HCT116 (cell line): ENCODE measurements around the gene FBXL13. TPM values are rescaled to one million over a fixed set of nuclear protein-coding genes. Genes with fewer than 3 reads are reported as not detected.

Source experiments
- ATAC-seq: fragments of 200-7000 bp; cut with Tn5 transposase; 2 replicates; pipeline ENCODE4 v1.9.1; 2020; ENCODE audit warnings: mild to moderate bottlenecking, moderate library complexity
- BruUV-seq: library from RNA; stranded (reverse); fragments of 400-500 nt; replicated peaks from 2 replicates; lab custom pipeline; 2021; lab: Mats Ljungman, UMichigan
- CTCF ChIA-PET: fragments of 300-600 bp; sonication (Branson Sonifier 250); formaldehyde crosslinking; loops from one replicate; lab custom pipeline; 2021; ENCODE audit warnings: antibody characterized with exemption; lab: Charles Lee
- POLR2A ChIA-PET: fragments of 300-600, 350-600 bp; sonication (Branson Sonifier 250); formaldehyde crosslinking; loops from one replicate; lab custom pipeline; 2021; ENCODE audit warnings: antibody characterized with exemption; lab: Charles Lee
- RAD21 ChIA-PET, 2 experiments: fragments of 300-600 bp; sonication (Branson Sonifier 250); formaldehyde crosslinking; loops; one replicate each; lab custom pipeline; 2023; ENCODE audit warnings: low total read pairs in 2 of 2; ENCODE audit not compliant: uncharacterized antibody in 2 of 2, unreplicated experiment in 2 of 2, low non-redundant PET in 1 of 2; lab: Charles Lee
- DNase-seq: peaks from one replicate; pipeline ENCODE4 v3.0.0-alpha.2; 2010; ENCODE audit warnings: low read depth, low spot score
- H2AFZ ChIP-seq: fragments of 200-600 bp; shearing (Covaris generic), sonication (generic); 2 replicates; pipeline ENCODE4 v1.6.1; 2017; ENCODE audit warnings: low read depth, mixed run types, mixed read lengths, antibody characterized with exemption, low read length; ENCODE audit not compliant: poor library complexity, severe bottlenecking
- H3K27ac ChIP-seq: 2 replicates; pipeline ENCODE4 v1.5.1; 2012; ENCODE audit warnings: low read depth, low read length
- H3K27me3 ChIP-seq: fragments of 200-600 bp; sonication (generic); 2 replicates; pipeline ENCODE4 v1.6.1; 2016; ENCODE audit warnings: mixed run types, low read length, mixed read lengths; ENCODE audit not compliant: insufficient read depth
- H3K36me3 ChIP-seq, 2 experiments: fragments of 200-500 bp in 1 of 2; fragments of 200-600 bp in 1 of 2; sonication (Bioruptor generic) in 1 of 2; sonication (generic) in 1 of 2; 2 replicates each; pipeline versions ENCODE4 v1.5.1 to v1.6.1; 2014 to 2016; ENCODE audit warnings: low read length in 2 of 2, inconsistent platforms in 1 of 2, mixed read lengths in 1 of 2, mixed run types in 1 of 2; ENCODE audit not compliant: insufficient read depth in 2 of 2, control insufficient read depth in 1 of 2
- H3K4me1 ChIP-seq, 2 experiments: fragments of 200-600 bp in 1 of 2; sonication (generic) in 1 of 2; 2 replicates each; pipeline versions ENCODE4 v1.5.1 to v1.6.1; 2012 to 2017; ENCODE audit warnings: low read length in 2 of 2, inconsistent platforms in 1 of 2, mild to moderate bottlenecking in 1 of 2, mixed read lengths in 1 of 2, mixed run types in 1 of 2, moderate library complexity in 1 of 2; ENCODE audit not compliant: insufficient read depth in 2 of 2, control insufficient read depth in 1 of 2
- H3K4me2 ChIP-seq: fragments of 200-600 bp; sonication (generic); 2 replicates; pipeline ENCODE4 v1.6.1; 2017; ENCODE audit warnings: mixed run types, low read length, mixed read lengths
- H3K4me3 ChIP-seq, 2 experiments: fragments of 200-600 bp in 1 of 2; sonication (generic) in 1 of 2; replicated peaks in 1 of 2; 2 replicates each; pipeline ENCODE4 v1.5.1; 2011 to 2016; ENCODE audit warnings: low read length in 2 of 2, control low read depth in 1 of 2, low read depth in 1 of 2, mild to moderate bottlenecking in 1 of 2, mixed read lengths in 1 of 2, mixed run types in 1 of 2
- H3K79me2 ChIP-seq: fragments of 200-600 bp; sonication (generic); 2 replicates; pipeline ENCODE4 v1.6.1; 2017; ENCODE audit warnings: mild to moderate bottlenecking, mixed run types, low read length, moderate library complexity, mixed read lengths; ENCODE audit not compliant: insufficient read depth
- H3K9ac ChIP-seq: fragments of 200-600 bp; sonication (generic); 2 replicates; pipeline ENCODE4 v1.6.1; 2016; ENCODE audit warnings: low read length, mixed read lengths
- H3K9me2 ChIP-seq: fragments of 200-600 bp; sonication (generic), shearing (Covaris generic); 2 replicates; pipeline ENCODE4 v1.6.1; 2017; ENCODE audit warnings: mixed run types, mild to moderate bottlenecking, moderate library complexity; ENCODE audit not compliant: insufficient read depth
- H3K9me3 ChIP-seq, 2 experiments: fragments of 200-500 bp in 1 of 2; fragments of 200-600 bp in 1 of 2; sonication (Bioruptor generic) in 1 of 2; sonication (generic) in 1 of 2; 2 replicates each; pipeline ENCODE4 v1.6.1; 2014 to 2017; ENCODE audit warnings: low read length in 2 of 2, mixed read lengths in 2 of 2, inconsistent platforms in 1 of 2, low read depth in 1 of 2, mild to moderate bottlenecking in 1 of 2, mixed run types in 1 of 2, moderate library complexity in 1 of 2; ENCODE audit not compliant: control insufficient read depth in 1 of 2, insufficient read depth in 1 of 2
- H4K20me1 ChIP-seq: fragments of 200-600 bp; sonication (generic), shearing (Covaris generic); 2 replicates; pipeline ENCODE4 v1.6.1; 2017; ENCODE audit warnings: mixed run types, mild to moderate bottlenecking, moderate library complexity; ENCODE audit not compliant: insufficient read depth
- EGR1 ChIP-seq: IDR thresholded peaks from 2 replicates; pipeline ENCODE4 v1.6.1; 2012; ENCODE audit warnings: low read depth
- EZH2 ChIP-seq: fragments of 200-600 bp; sonication (generic); IDR thresholded peaks from 2 replicates; pipeline ENCODE4 v1.6.1; 2017; ENCODE audit warnings: antibody characterized with exemption, mixed run types
- EZH2phosphoT487 ChIP-seq: fragments of 200-600 bp; IDR thresholded peaks from 2 replicates; pipeline ENCODE4 v1.6.1; 2018; ENCODE audit warnings: antibody characterized with exemption, borderline replicate concordance
- FOSL1 ChIP-seq: IDR thresholded peaks from 2 replicates; pipeline ENCODE4 v1.6.1; 2012; ENCODE audit warnings: low read depth
- JUND ChIP-seq: IDR thresholded peaks from 2 replicates; pipeline ENCODE4 v1.6.1; 2012
- POLR2A ChIP-seq: IDR thresholded peaks from 2 replicates; pipeline ENCODE4 v1.7.0; 2011; ENCODE audit warnings: borderline replicate concordance; ENCODE audit not compliant: insufficient read depth, insufficient read length; ENCODE audit errors: extremely low read depth
- RAD21 ChIP-seq: IDR thresholded peaks from 2 replicates; pipeline ENCODE4 v1.6.1; 2012; ENCODE audit warnings: low read depth, mild to moderate bottlenecking
- SIN3A ChIP-seq: IDR thresholded peaks from 2 replicates; pipeline ENCODE4 v1.6.1; 2012; ENCODE audit warnings: low read depth
- TCF7L2 ChIP-seq: IDR thresholded peaks from 2 replicates; pipeline ENCODE4 v1.7.0; 2011; ENCODE audit warnings: borderline replicate concordance, inconsistent platforms; ENCODE audit not compliant: insufficient read depth, insufficient read length; ENCODE audit errors: extremely low read depth
- ZFX ChIP-seq: fragments of 450-650 bp; IDR thresholded peaks from 2 replicates; pipeline ENCODE4 v1.6.1; 2017
- ZNF274 ChIP-seq: fragments of 200-500 bp; sonication (Bioruptor generic); IDR thresholded peaks from 2 replicates; pipeline ENCODE4 v1.6.1; 2014; ENCODE audit warnings: mild to moderate bottlenecking, low read depth, low read length, inconsistent platforms
- intact Hi-C: fragments of 100-400 bp; cut with micrococcal nuclease; formaldehyde crosslinking; loops from 2 replicates; pipeline ENCODE4 v1.10.0; 2022
- total RNA-seq: library from RNA; stranded (reverse); gene quantifications from one replicate; pipeline ENCODE4 v1.2.1, GENCODE V29; 2021; ENCODE audit not compliant: unreplicated experiment
- TF ChIP-seq, protein P1 (sequence below): IDR thresholded peaks from 2 replicates; pipeline ENCODE4 v1.6.1; 2011; ENCODE audit warnings: mild to moderate bottlenecking, low read length, moderate library complexity; ENCODE audit not compliant: insufficient replicate concordance; ENCODE audit errors: extremely low read depth
- TF ChIP-seq, protein P2 (sequence below), 3 experiments: fragments of 200-600 bp in 1 of 3; sonication (generic) in 1 of 3; IDR thresholded peaks in 2 of 3; conservative IDR thresholded peaks in 1 of 3; 2 replicates each; pipeline ENCODE4 v1.5.1; 2012 to 2017; ENCODE audit warnings: low read depth in 2 of 3, low read length in 2 of 3, antibody characterized with exemption in 1 of 3, borderline replicate concordance in 1 of 3, control low read depth in 1 of 3, mild to moderate bottlenecking in 1 of 3, mixed read lengths in 1 of 3, mixed run types in 1 of 3, moderate library complexity in 1 of 3; ENCODE audit not compliant: insufficient read depth in 1 of 3
- TF ChIP-seq, protein P3 (sequence below): IDR thresholded peaks from 2 replicates; pipeline ENCODE4 v1.6.1; 2012

Gene FBXL13
- total RNA-seq, 1 experiment from 2014 or later: 1.0 TPM

DNA sequence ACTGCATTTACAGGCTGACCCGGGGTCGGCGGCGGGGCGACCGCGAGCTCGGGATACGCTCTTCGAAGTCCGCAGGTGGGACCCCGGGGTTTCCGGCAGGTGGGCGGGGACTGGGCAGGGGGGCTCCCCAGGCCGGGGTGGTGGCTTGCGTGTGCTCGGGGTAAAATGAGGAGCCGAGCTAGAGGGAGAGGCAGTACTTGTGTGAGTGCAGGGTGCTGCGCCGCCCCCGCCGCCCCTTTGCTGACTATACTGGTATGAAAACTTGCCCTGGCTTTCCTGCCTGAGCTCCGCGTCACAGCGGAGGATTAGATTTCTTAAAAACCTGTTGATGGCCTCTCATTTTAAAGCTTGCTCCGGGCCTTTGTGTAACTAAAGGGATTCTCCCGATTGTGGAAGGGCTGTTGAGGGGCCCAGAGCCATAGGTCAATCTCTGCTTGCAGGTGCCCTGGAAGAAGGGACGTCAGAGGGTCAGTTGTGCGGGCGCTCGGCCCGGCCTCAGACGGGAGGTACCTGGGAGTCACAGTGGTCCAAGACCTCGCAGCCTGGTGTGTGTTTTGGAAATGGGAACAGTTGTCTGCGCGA, 832 bp upstream of the FBXL13 start:
- H3K79me2 ChIP-seq: peaks cover 48% of the 10 kb centered on the region
- no peak for DNase-seq
- H3K4me2 ChIP-seq: peak overlapping the region; percentile 81
- H3K27ac ChIP-seq: peak overlapping the region; percentile 91
- peak; percentile 40 for ATAC-seq
- H4K20me1 ChIP-seq: no peaks in the 10 kb centered on the region
- H2AFZ ChIP-seq: no peak overlapping the region
- CTCF ChIA-PET: interaction anchor here (0.9 to 3.0 kb wide), 6 partner anchors 9 to 331 kb away, joined by 3 to 18 read pairs (median 6); partner anchors contain the start of gene FAM185A
- peaks cover 3 to 14% of the 10 kb centered on the region in 2 experiments; a peak in 2 of 4 replicates for H3K4me1 ChIP-seq
- POLR2A ChIA-PET: interaction anchor here (0.8 to 1.5 kb wide), 3 partner anchors 14 to 327 kb away, joined by 4 to 7 read pairs (median 4); partner anchors contain the start of genes FAM185A and NAPEPLD
- TF ChIP-seq ZFX (peak; percentile 75), EZH2 (no peak), EGR1 (peak; percentile 62; the same call in 1 of the 2 replicates)
- no peaks in the 10 kb centered on the region for H3K27me3 ChIP-seq
- no peaks in the 10 kb centered on the region for H3K9me2 ChIP-seq
- H3K4me3 ChIP-seq: peak overlapping the region; percentile 76 to 86
- no peaks in the 10 kb centered on the region for H3K36me3 ChIP-seq
- RAD21 ChIA-PET: interaction anchor here in 1 of 2 experiments (1.0 kb wide), 1 partner anchor 13 kb away, joined by 17 read pairs; no protein-coding TSS in a partner anchor
- intact Hi-C loops: loop anchor here (10.0 kb wide), 1 partner anchor 329 kb away; no protein-coding TSS in a partner anchor
- H3K9me3 ChIP-seq: no peaks in the 10 kb centered on the region
- BruUV-seq: no TSS peak
- peak overlapping the region; percentile 83 for H3K9ac ChIP-seq

DNA sequence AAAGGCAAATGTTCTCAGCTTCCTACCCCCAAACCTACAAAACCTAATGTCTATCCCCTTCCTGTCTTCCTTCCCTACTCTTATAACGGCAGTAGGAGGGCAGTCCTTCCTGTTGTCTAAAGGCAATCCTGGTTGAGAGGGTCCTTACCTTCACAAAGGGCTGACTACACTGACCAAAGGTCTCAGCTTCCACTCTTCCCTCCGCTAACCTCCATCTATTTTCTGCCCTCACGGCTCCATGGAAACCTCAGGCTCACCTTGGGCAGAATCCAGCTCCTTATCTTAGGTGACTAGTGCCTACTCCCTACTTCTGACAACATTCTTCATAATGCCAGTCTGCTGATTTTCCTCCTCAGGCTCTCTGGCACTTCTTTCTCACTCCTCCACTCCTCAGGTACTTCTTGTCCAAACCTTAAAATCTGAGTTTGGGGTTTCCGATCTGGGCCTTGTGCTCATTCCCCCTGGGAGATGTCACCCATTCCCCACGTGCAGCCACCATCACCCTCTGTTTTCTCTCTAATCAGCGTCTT, 542 bp downstream of the FBXL13 start:
- peak; percentile 1; the same call in 1 of the 2 replicates for ATAC-seq
- TF ChIP-seq POLR2A (no peak), EGR1 (no peak), SIN3A (no peak), JUND (no peak), RAD21 (no peak), EZH2phosphoT487 (no peak), FOSL1 (no peak), ZNF274 (no peak), TCF7L2 (no peak)
- TF ChIP-seq, protein P1, sequence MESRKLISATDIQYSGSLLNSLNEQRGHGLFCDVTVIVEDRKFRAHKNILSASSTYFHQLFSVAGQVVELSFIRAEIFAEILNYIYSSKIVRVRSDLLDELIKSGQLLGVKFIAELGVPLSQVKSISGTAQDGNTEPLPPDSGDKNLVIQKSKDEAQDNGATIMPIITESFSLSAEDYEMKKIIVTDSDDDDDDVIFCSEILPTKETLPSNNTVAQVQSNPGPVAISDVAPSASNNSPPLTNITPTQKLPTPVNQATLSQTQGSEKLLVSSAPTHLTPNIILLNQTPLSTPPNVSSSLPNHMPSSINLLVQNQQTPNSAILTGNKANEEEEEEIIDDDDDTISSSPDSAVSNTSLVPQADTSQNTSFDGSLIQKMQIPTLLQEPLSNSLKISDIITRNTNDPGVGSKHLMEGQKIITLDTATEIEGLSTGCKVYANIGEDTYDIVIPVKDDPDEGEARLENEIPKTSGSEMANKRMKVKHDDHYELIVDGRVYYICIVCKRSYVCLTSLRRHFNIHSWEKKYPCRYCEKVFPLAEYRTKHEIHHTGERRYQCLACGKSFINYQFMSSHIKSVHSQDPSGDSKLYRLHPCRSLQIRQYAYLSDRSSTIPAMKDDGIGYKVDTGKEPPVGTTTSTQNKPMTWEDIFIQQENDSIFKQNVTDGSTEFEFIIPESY: no peak
- TF ChIP-seq, protein P2, sequence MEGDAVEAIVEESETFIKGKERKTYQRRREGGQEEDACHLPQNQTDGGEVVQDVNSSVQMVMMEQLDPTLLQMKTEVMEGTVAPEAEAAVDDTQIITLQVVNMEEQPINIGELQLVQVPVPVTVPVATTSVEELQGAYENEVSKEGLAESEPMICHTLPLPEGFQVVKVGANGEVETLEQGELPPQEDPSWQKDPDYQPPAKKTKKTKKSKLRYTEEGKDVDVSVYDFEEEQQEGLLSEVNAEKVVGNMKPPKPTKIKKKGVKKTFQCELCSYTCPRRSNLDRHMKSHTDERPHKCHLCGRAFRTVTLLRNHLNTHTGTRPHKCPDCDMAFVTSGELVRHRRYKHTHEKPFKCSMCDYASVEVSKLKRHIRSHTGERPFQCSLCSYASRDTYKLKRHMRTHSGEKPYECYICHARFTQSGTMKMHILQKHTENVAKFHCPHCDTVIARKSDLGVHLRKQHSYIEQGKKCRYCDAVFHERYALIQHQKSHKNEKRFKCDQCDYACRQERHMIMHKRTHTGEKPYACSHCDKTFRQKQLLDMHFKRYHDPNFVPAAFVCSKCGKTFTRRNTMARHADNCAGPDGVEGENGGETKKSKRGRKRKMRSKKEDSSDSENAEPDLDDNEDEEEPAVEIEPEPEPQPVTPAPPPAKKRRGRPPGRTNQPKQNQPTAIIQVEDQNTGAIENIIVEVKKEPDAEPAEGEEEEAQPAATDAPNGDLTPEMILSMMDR (IDR thresholded peaks at IDR 0.05 in 2 of 3, conservative IDR thresholded peaks at IDR 0.05 in 1 of 3; ENCODE audit: borderline replicate concordance in 1 of 3, insufficient read depth in 1 of 3, low read depth in 2 of 3, low read length in 2 of 3): no peak
- TF ChIP-seq, protein P3, sequence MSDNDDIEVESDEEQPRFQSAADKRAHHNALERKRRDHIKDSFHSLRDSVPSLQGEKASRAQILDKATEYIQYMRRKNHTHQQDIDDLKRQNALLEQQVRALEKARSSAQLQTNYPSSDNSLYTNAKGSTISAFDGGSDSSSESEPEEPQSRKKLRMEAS: no peak

More for the DNA sequence above, 542 bp downstream of the FBXL13 start:
- peak overlapping the region; percentile 81 for H3K4me2 ChIP-seq
- H3K27me3 ChIP-seq: no peaks in the 10 kb centered on the region
- peak overlapping the region; percentile 63 for H2AFZ ChIP-seq
- H3K36me3 ChIP-seq: no peaks in the 10 kb centered on the region
- CTCF ChIA-PET: interaction anchor here (0.6 to 3.0 kb wide), 4 partner anchors 12 to 325 kb away, joined by 3 to 18 read pairs (median 6); partner anchors contain the start of gene FAM185A
- peaks cover 36% of the 10 kb centered on the region for H3K79me2 ChIP-seq
- no peak for DNase-seq
- H3K27ac ChIP-seq: peak overlapping the region; percentile 91
- POLR2A ChIA-PET: interaction anchor here (1.3 to 1.5 kb wide), 2 partner anchors 13 to 326 kb away, joined by 4 to 7 read pairs; partner anchors contain the start of gene FAM185A
- RAD21 ChIA-PET: no interaction called here
- no peaks in the 10 kb centered on the region for H3K9me3 ChIP-seq
- no peaks in the 10 kb centered on the region for H4K20me1 ChIP-seq
- H3K9me2 ChIP-seq: no peaks in the 10 kb centered on the region
- intact Hi-C loops: loop anchor here (5.0 to 10.0 kb wide), 2 partner anchors 327 to 331 kb away; partner anchors contain the start of gene FAM185A
- TSS peak; percentile 79 for BruUV-seq
- H3K4me3 ChIP-seq: peak overlapping the region; percentile 76 to 86
- peak overlapping the region; percentile 83 for H3K9ac ChIP-seq
- peaks cover 3 to 14% of the 10 kb centered on the region in 2 experiments; a peak in 2 of 4 replicates for H3K4me1 ChIP-seq
